Stimulated activated naive CD8-positive, alpha-beta T cell treated with anti-CD3 and anti-CD28 coated beads, Interleukin-15, Interleukin-2, amounts not matched to agents 100 U/mL and 50 U/mL, for 24 hours (primary cell): ENCODE measurements around the gene CRLF1.
A peak's percentile ranks its signal among the peaks of the same experiment; 100 is the strongest.
"Not testable (repeated sequence)": the region's sequence is repeated elsewhere in the genome, so short reads cannot be mapped to it uniquely, and the experiment has no call there.

ENCODE experiments used
- ATAC-seq: fragments of 150-1000 bp; cut with Tn5 transposase; one replicate; pipeline ENCODE4 v1.10.0; 2021
- DNase-seq: peaks from one replicate; pipeline ENCODE4 v3.0.0; 2021

Gene CRLF1

DNA sequence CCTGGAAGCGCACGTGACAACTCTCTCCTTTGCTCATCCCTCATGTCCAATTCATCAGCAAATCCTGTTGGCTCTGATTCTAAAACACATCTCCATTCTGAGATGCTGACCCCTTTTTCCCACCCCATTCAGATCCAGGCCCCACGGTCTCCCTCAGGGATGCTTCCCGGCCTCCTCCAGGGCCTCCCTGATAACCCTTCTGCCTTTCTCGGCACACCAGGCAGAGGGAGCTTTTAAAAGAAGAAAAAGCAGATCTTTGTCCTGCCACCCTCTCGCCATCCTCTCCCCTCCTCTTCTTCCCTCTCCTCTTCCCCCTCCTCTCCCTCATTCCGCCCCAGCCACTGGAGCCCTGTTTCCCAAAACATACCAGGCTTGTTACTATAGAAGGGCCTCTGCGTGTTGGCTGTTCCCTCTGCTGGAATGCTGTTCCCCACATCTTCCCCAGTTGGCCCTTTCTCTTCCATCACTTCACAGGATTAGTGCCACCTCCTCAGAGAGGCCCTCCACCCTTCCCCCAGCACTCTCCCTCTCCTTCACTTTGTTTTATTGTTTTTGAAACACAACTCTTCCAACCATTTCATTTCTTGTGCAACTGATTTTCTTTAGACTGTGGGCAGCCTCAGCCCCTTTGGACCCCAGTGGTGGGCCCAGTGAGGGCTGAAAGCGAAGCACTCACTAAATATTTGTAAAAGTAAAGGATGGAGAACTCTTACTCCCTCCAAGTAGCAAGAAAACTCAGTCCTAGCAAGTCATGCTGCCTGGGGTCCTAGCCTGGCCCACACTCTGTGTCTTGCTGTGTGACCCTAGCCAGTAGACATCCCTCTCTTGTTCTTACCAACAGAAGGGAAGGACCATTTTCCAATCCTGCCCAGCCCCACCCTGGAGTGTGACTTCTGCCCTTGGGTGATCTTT, 2.5 kb upstream of the CRLF1 start:
- DNase-seq (no peak), ATAC-seq (no peak)

DNA sequence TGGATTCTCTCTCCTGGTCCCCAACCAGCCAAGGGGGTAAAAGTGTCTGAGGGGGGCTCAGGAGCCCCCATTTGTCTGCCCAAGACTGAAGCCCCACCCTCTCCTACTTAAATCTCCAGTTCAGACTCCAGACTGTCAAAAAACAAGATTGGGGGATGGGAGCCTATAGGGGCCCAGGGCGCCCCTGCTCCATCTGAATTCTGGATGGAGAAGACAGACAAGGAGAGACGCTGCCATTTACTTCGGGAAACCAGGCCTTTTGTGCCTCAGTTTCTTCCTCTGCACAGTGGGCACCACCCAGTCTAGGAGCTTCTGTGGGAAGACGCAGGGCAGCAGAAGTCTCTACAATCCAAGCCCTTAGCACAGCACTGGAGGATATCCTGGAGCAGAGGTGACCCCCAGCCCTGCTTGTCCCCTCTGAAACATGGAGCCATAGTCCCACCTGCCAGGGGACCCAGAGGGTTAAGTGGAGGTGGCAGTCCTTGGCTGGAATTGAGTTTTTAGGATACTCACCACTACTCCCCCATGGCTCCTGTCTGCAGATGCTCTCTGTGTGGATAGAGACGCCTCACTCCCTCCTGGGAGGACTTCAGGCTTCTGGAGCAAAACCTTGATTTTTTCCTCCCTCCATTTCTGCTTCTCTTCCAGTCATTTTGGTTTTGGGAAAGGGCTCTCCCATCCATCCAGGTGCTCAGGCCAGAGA, 1.7 kb upstream of the CRLF1 start:
- ATAC-seq (no peak), DNase-seq (no peak)

DNA sequence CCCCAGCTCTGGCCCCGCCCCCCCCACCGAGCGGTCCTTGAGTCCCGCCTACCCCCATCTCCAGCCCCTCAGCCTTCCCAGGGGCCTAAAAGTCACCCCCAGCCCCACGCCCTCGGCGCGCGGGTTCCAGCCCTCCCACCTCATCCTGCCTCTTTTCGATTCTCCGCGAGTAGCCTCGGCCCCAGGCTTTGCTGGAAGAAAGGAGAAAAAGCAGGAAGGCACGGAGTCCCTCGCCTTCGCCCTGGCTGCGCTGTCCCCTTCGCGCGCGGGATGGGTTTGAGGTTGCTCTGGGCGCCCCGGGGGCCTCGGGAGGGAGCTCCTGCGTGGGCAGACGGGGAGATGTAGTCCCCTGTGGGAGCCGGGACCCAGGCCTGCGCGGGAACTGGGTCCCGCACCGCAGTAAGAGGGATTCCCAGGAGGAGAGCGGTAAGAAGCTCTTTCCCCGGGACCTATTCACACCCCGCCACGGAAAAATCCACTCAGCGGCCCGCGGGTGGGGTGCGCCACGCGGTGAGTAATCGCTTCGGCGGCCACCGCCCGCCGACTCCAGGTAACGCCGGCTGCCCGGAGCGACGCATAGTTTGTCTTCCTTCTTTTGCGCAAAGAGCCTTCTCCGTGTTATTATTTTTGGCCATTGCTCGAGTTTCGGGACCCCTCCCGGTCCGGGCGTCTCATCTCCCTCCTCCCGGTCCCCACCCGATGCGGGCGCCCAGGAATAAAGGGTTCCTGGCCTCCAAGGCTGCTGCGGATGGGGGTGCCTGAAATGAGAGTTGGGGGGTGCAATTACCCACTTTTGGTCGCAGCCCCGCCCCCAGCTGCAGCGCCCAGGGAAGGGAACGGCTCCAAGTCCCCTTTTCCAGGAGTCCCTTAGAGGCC, 865 bp upstream of the CRLF1 start:
- DNase-seq = no peak
- ATAC-seq = no peak

DNA sequence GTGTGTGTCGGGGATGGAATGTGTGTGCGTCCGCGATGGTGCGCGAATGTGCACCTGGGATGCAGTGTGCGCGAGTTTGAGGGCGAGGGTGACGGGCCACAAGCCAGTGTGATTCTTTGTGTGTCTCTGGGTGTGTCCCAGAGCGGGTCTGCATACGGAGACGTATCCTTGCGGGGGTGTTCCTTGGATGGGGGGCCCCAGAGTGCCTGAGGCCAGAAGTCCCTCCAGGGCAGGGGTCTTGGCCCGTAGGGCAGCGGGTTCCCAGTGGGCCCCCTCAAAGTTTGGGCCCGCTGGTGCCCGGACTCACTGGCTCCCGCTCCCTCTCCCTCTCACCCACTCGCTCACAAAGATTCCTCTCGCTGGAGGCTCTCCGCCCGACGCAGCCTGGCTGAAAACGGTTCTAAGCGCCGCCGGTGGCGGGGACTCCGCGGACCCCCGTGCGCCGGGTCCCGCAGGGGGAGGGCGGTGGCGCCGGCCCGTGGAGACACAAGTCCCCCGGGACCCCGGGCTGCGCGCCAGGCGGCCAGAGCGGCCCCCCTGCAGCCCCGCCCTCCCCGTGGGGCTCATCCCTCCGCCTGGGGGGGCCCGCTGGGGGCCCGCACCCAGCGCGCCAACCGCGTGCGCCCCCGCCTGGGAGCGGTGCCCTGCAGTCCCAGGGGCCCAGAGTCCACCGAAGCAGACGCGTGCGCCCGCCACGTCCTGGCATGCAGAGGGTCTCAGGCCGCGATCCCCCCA, 886 bp downstream of the CRLF1 start:
- no peak for ATAC-seq

DNA sequence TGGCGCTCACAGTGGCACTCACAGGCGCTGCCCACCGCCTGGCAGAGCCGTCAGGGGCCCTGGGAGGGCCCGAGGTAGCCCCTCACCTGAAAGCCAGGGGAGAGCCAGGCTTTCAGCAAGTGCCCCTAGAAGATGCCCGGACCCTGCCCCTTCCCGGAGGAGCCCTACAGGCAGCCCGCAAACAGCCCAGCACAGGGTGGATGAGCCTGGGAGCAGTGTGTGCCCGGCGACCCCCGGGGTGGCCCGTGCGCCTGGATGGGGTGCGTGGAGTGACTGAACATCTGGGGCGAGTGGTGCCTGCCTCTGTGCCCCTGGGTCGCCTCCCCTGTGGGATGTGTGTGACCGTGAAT, 1.4 kb downstream of the CRLF1 start:
- DNase-seq (no peak), ATAC-seq (no peak)

More for the DNA sequence above, 886 bp downstream of the CRLF1 start:
- no peak for DNase-seq

DNA sequence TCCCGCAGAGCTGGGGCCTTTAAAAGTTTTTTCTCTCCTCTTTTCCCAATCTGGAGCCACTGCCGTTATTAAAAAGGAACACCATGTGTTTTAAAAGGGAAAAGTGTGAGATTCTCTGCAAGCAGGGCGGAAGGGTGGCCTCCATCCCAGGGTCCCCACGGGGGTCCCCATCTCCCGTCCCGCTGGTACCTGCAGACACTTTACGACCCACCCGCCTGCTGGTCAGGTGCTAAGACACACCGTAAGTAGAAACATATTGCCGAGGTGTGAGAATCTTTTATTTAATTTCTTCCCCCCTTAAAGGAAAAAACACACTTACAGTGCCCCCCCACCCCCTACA, 1.8 kb downstream of the CRLF1 start:
- DNase-seq (no peak), ATAC-seq (no peak)

DNA sequence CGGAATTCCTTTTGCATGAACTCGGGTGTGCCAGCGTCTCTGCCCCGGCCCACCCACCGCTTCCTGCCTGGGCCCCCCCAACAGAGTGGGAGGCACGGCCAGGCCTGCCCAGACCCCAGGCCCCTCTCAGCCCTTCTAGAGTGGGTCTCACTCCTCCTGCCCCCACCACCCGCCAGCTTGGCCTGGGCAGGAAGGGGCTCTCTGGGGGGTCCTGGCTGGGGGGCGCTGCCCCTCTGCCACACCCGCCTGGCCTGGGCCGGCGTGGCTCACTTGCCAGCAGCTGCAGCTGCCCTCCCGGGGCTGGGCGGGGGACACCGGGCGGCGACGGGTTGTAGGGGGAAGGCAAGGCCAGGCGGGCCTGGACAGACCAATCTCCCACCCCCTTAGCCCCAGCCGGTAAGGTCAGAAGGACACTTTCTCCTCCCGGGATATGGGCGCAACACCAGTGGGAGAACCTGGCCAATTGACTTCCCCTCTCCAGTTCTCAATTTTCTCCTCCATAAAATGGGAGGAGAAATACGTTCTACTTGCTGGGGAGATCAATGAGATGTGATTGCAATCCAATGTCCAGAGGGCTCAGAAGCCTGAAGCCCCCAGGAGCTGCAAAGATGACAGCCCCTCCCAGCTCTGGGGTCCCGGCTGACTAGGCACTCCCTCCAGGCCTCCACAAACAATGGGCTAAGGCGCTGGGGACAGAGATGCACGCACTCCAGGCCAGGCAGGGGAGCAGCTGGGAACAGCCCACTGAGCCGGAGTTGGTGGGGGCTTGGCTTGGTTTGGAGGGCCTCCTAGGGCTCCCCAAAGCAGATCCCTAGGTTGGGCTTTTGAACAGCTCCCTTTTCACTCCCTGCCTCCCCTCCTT, 2.4 kb downstream of the CRLF1 start:
- ATAC-seq (no peak), DNase-seq (no peak)

DNA sequence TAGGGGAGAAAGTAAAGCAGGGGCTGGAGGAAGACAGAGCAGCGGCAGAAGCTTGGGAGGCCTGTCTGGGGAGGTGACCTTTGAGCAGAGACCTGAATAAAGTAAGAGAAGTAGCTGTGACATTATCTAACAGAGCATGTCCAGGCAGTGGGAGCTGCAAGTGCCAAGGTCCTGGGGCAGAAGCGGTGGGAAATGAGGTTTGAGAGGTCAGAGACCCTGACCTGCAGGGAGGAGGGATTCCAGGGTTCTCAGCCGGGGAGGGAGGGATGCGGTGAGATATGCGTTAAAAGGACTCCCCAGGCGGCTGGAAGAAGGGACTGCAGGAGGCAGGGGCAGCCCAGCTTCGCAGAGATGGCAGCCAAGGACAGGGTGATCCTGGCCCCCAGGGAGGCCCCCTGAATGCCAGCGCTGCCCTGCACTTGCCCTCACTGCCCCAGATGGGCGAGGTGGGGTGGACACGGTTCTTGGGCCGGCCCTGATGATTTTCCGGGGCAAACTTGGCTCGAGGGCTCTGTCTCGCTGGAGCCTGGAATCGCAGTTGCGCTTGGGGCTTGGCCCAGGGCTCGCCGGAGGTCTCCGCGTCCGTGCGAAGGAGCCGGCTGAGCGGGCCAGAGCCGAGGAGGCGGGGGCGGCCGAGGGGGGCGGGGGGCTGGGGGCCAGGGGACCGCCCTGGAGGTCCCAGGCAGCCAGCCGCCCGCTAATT, 3.2 kb downstream of the CRLF1 start:
- DNase-seq (peak; percentile 33), ATAC-seq (peak; percentile 28)

DNA sequence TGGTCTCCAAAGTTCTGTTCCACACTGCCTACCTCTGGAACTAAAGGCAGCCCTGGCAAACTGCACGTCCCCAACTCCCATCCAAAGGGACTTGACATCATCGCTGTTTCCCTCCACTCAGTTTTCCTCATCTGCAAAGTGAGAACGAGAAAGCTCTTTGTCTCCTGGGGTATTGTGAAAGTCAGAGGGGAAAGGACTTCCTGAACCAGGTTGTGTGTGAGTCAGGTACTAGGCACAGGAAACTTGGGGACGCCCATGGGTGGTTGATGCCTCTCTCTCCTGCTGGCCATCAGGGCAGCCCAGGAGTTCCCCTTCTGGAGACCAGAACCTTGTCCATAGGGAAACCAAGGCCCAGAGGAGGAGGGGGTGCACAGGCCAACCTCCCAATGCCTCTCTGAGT, 4.7 kb downstream of the CRLF1 start:
- DNase-seq (no peak), ATAC-seq (no peak)

DNA sequence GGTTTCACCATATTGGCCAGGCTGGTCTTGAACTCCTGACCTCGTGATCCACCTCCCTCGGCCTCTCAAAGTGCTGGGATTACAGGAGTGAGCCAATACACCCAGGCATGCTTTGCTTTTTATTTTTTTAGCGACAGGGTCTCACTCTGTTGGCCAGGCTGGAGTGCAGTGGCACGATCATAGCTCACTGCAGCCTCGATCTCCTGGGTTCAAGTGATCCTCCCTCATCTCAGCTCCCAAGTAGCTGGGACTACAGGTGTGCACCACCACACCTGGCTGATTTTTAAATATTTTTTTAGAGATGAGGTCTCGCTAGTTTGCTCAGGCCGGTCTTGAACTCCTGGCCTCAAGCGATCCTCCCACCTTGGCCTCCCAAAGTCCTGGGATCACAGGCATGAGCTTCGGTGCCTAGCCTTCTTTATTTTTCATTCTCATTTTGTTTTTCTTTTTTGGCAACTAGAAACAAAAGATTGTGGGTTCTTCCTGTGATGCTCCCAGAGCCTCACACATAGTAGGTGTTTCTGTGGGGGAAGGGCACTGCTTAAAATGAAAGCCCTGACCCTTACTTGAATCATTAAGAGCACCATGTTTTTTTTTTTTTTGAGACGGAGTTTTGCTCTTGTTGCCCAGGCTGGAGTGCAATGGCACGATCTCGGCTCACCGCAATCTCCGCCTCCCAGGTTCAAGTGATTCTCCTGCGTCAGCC, 5.8 kb downstream of the CRLF1 start:
- not testable (repeated sequence) for DNase-seq, ATAC-seq

DNA sequence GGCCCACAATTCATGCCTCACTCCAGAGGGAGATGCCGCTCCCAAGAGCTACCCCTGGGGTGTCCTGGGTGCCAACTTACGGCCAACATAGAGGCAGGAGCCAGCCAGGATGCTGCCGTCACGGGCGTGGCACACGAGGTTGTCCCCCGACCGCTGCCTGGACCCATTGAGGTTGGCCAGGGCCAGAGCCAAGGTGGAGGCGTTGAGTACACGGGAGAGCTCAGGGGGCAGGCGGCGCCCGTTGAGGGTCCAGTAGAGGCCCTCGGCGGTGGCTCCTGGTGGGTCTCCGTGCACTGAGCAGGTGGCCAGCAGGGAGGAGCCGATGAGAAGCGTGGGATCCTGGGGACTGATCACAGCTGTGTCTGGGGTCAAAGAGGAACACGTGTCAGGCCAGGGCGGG, 7.1 kb downstream of the CRLF1 start:
- DNase-seq (no peak), ATAC-seq (no peak)

DNA sequence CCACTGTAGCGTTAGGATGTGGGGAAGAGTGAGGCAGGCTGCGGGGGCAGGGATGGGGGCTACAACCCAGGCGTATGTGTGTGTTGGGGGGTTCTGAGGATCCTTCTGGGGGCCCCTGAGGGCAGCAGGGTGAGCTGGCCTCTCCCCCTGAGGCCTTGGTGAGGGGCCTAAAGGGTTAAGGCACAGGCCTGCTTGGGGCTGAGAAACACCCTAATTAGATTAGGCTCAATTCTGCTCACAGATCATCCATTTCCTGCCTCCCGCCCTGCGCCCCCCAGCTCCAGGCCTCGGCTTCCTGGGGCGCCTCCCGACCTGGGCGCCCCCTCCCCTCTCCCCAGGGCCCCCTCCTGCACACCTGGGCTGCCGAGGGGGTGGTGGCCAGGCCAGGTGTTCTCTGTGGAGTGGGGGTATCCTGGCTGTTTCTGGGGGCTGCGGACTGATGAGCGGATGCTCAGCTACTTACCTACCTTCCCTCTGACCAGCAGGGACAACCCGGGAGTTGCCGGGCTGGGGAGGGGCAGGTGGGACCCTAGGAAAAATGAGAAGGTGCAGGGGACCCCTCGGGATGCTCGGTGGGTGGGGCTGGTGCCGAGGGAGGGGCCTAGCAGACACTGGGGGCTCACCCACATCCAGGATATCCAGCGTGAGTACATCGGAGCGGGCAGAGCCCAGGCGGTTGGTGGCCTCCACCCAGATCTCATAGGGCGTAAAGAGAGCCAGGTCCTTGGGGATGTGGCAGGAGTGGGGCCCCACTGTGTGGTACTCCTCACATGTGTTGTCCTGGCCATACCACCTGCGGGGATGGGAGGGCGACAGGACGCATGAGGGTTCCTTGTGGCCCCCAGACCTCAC, 8.6 kb downstream of the CRLF1 start:
- ATAC-seq = no peak
- no peak for DNase-seq

DNA sequence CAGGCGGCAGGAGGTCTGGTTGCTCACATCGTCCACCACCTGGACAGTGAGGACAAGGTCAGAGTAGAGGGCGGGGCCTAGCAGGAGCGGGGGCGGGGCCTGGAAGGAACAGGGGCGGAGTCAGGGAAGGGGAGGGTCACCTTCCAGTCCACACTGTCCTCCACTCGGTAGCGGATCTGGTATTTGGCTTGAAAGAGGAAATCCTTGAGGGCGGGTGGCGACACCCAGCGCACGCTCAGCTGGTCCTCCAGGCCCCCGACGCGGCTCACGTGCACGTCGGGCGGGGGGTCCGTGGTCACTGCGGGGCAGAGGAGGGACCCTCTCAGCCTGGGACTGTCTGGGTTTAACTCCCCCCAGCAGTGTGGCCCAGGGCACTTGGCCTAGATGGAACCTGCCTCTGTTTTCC, 9.8 kb downstream of the CRLF1 start:
- ATAC-seq = no peak

DNA sequence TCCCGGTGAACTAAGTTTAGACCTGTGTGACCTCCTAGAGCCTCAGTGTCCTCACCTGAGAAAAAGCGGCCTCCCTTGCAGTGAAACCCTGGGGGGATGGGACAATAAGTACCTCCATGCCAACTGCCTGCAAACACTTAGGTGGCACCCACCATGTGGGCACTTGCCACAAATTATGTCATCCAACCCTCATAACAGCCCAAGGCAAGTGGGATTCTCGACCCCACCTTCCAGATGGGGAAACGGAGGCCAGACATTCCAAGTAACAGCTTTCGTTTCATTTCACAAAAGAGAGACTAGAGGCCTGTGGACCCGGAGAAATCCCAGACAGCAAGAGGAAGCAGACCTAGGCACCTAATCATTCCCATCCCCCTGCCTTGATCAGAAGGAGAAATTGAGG, 11.1 kb downstream of the CRLF1 start:
- ATAC-seq (no peak), DNase-seq (no peak)

More for the DNA sequence above, 9.8 kb downstream of the CRLF1 start:
- peak; percentile 41 for DNase-seq

DNA sequence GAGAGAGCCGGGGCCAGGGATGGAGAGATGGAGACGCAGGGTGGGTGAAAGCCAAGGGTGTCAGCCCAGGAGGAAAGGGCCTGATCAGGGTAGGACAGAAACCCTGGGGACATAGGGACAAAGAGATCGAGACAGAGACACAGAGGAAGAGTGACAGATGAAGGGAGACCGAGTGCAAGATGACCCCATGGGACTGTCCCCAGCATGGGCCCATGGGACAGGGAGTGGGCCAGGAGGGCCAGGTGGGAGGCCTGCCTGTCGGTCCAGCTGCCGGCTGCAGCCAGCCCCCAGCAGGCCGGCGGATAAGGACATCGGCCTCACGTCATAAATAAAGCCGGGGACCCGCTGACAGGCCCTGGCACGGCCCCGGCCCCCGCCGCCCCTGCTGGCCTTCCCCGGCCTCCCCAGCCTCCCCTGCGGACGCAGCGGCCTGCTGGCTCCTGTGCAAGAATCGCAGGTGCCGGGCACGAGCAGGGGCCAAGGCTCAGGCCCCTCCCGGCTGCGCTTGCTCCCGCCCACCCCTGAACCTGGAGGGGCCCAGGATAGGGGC, 11.7 kb downstream of the CRLF1 start:
- ATAC-seq = peak; percentile 14

DNA sequence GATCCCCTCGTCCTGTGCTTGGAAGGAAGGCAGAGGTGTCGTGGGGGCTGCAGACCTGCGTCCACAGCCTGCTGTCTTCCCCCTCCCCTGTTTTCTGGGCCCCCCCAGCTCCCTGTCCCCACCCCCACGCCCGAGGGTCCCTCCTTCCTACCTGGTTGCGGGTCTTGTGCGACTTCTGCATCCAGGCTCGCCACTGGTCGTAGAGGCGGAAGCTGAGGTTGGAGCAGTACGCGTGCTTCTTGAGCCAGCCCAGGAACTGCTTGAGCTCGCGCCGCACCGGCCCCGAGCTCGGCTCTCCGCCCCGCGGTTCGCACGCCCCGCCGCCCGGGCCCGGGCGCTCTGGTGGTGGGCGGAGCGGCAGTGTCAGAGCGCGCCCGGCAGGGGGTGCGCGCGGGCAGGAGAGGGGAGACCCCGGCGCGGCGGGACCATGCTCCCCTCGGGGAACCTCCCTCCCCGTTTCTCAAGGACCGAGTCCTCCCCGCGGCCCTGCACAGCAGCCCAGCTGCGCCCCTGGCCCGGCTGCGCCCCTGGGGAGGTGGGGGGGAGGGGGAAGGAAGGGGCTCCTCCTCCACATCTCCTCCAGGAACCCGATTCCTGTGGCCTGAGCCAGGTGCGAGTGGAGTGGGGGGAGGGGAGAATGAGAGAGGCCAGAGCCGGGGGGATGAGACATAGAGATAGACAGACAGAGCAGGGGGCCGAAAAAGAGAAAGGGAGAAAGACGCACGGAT, 12.3 kb downstream of the CRLF1 start:
- ATAC-seq (peak; percentile 75), DNase-seq (peak; percentile 85)

More for the DNA sequence above, 11.7 kb downstream of the CRLF1 start:
- no peak for DNase-seq

DNA sequence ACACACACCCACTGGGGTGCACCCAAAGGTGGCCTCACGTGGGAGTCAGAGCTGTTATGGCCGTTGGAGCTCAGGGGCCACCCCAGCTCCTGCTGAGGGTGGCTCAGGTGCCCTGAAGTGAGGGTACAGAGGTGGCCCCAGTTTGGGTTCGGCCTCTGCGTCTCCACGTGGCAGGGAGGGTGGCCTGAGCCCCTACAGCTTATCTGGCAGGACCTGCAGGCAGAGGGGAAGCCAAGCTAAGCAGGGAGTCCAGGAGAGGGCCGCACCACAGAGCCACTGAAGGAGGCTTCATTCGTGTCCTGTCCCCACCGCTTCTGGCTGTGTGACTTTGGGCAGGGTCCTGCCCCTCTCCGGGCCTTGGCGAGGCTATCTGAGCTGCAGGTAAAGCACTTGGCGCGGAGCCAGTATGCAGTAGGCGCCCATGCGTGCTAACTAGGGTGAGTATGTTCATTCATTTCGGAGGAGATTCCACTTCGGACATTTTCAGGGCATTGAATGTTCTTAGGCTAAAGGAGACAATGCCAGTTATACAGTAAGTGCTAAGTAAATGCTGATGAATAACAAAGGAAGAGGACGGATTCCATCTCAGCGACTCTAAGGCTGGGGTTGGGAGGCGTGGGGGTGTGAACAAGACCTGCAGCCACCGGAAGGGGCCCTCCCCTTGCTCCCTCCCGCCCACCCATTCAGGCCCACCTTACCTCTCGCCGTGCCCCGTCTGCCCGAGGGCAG, 13.1 kb downstream of the CRLF1 start:
- DNase-seq (no peak), ATAC-seq (no peak)
